Measurements from ENCODE around the gene GINS2. TPM values are rescaled to one million over a fixed set of nuclear protein-coding genes. Genes with fewer than 3 reads are reported as not detected.

Gene GINS2
- total and polyA plus RNA-seq, 2 experiments from 2014 or later: 40.5 to 44.4 TPM

DNA sequence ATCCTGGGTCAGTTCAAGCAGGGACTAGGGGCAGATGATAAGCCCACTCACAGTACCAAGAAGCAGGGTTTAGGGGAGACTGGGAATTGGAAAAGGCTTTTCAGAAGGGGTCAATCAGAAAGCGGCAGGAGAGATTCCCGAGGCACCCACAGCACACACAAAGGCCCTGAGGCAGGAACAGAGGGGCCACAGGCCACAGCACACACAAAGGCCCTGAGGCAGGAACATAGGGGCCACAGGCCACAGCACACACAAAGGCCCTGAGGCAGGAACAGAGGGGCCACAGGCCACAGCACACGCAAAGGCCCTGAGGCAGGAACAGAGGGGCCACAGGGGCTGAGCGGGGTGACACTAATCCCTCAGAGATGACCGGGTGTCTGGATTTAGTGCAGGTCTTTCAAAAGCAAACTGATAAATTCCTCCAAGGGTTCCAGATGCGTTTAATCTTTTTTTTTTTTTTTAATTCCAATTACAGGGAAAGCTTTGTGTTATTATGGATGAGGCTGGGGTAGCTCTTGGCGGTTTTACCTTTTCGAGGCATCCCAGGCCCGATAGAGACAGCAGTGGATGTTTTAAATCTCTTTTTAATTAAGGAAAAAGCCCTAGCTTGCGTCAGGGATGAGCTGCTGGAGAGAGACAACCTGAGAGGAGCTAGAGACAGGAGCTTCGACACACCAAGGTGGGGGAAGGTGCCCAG lies 31.0 kb upstream of the GINS2 start (continued):
- TF ChIP-seq, protein P1, sequence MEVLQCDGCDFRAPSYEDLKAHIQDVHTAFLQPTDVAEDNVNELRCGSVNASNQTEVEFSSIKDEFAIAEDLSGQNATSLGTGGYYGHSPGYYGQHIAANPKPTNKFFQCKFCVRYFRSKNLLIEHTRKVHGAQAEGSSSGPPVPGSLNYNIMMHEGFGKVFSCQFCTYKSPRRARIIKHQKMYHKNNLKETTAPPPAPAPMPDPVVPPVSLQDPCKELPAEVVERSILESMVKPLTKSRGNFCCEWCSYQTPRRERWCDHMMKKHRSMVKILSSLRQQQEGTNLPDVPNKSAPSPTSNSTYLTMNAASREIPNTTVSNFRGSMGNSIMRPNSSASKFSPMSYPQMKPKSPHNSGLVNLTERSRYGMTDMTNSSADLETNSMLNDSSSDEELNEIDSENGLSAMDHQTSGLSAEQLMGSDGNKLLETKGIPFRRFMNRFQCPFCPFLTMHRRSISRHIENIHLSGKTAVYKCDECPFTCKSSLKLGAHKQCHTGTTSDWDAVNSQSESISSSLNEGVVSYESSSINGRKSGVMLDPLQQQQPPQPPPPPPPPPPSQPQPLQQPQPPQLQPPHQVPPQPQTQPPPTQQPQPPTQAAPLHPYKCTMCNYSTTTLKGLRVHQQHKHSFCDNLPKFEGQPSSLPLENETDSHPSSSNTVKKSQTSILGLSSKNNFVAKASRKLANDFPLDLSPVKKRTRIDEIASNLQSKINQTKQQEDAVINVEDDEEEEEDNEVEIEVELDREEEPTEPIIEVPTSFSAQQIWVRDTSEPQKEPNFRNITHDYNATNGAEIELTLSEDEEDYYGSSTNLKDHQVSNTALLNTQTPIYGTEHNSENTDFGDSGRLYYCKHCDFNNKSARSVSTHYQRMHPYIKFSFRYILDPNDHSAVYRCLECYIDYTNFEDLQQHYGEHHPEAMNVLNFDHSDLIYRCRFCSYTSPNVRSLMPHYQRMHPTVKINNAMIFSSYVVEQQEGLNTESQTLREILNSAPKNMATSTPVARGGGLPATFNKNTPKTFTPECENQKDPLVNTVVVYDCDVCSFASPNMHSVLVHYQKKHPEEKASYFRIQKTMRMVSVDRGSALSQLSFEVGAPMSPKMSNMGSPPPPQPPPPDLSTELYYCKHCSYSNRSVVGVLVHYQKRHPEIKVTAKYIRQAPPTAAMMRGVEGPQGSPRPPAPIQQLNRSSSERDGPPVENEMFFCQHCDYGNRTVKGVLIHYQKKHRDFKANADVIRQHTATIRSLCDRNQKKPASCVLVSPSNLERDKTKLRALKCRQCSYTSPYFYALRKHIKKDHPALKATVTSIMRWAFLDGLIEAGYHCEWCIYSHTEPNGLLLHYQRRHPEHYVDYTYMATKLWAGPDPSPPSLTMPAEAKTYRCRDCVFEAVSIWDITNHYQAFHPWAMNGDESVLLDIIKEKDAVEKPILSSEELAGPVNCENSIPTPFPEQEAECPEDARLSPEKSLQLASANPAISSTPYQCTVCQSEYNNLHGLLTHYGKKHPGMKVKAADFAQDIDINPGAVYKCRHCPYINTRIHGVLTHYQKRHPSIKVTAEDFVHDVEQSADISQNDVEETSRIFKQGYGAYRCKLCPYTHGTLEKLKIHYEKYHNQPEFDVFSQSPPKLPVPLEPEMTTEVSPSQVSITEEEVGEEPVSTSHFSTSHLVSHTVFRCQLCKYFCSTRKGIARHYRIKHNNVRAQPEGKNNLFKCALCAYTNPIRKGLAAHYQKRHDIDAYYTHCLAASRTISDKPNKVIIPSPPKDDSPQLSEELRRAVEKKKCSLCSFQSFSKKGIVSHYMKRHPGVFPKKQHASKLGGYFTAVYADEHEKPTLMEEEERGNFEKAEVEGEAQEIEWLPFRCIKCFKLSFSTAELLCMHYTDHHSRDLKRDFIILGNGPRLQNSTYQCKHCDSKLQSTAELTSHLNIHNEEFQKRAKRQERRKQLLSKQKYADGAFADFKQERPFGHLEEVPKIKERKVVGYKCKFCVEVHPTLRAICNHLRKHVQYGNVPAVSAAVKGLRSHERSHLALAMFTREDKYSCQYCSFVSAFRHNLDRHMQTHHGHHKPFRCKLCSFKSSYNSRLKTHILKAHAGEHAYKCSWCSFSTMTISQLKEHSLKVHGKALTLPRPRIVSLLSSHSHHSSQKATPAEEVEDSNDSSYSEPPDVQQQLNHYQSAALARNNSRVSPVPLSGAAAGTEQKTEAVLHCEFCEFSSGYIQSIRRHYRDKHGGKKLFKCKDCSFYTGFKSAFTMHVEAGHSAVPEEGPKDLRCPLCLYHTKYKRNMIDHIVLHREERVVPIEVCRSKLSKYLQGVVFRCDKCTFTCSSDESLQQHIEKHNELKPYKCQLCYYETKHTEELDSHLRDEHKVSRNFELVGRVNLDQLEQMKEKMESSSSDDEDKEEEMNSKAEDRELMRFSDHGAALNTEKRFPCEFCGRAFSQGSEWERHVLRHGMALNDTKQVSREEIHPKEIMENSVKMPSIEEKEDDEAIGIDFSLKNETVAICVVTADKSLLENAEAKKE (CRISPR knock-in tag; IDR thresholded peaks at IDR 0.05): no peak
- TF ChIP-seq, protein P2, sequence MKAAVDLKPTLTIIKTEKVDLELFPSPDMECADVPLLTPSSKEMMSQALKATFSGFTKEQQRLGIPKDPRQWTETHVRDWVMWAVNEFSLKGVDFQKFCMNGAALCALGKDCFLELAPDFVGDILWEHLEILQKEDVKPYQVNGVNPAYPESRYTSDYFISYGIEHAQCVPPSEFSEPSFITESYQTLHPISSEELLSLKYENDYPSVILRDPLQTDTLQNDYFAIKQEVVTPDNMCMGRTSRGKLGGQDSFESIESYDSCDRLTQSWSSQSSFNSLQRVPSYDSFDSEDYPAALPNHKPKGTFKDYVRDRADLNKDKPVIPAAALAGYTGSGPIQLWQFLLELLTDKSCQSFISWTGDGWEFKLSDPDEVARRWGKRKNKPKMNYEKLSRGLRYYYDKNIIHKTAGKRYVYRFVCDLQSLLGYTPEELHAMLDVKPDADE (IDR thresholded peaks at IDR 0.05): no peak
- no peak for TF ChIP-seq ZNF114 (CRISPR knock-in tag; IDR thresholded peaks at IDR 0.05)
- TF ChIP-seq EZH2 (IDR thresholded peaks at IDR 0.05; ENCODE audit: low read depth, unreplicated experiment): no peak
- no peak for TF ChIP-seq POLR2AphosphoS5 (IDR thresholded peaks at IDR 0.05; ENCODE audit: low read depth)
- no peak for TF ChIP-seq JUNB (IDR thresholded peaks at IDR 0.05; ENCODE audit: unreplicated experiment)
- TF ChIP-seq NANOG (IDR thresholded peaks at IDR 0.05; ENCODE audit: borderline replicate concordance): no peak
- TF ChIP-seq, protein P3, sequence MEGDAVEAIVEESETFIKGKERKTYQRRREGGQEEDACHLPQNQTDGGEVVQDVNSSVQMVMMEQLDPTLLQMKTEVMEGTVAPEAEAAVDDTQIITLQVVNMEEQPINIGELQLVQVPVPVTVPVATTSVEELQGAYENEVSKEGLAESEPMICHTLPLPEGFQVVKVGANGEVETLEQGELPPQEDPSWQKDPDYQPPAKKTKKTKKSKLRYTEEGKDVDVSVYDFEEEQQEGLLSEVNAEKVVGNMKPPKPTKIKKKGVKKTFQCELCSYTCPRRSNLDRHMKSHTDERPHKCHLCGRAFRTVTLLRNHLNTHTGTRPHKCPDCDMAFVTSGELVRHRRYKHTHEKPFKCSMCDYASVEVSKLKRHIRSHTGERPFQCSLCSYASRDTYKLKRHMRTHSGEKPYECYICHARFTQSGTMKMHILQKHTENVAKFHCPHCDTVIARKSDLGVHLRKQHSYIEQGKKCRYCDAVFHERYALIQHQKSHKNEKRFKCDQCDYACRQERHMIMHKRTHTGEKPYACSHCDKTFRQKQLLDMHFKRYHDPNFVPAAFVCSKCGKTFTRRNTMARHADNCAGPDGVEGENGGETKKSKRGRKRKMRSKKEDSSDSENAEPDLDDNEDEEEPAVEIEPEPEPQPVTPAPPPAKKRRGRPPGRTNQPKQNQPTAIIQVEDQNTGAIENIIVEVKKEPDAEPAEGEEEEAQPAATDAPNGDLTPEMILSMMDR (conservative IDR thresholded peaks at IDR 0.05; ENCODE audit: low read depth in 2 of 2): no peak
- no peak for TF ChIP-seq ZNF331 (CRISPR knock-in tag; IDR thresholded peaks at IDR 0.05; ENCODE audit: low read depth)
